Activated CD4-positive, alpha-beta T cell treated with anti-CD3 and anti-CD28 coated beads for 36 hours (primary cell): ENCODE results near the gene CLASP1. TPM values are rescaled to one million over a fixed set of nuclear protein-coding genes. Genes with fewer than 3 reads are reported as not detected.
A peak's percentile ranks its signal among the peaks of the same experiment; 100 is the strongest.
"Not testable (repeated sequence)": the region's sequence is repeated elsewhere in the genome, so short reads cannot be mapped to it uniquely, and the experiment has no call there.

Experiments used
- ATAC-seq: fragments of 200-7000 bp; cut with Tn5 transposase; one replicate; pipeline ENCODE4 v1.10.0; 2021; ENCODE audit warnings: mild to moderate bottlenecking, moderate library complexity
- CTCF ChIA-PET: fragments of 350-600 bp; sonication (Branson Sonifier 250); formaldehyde crosslinking; loops from one replicate; lab custom pipeline; 2021; ENCODE audit warnings: antibody characterized with exemption; lab: Charles Lee
- POLR2A ChIA-PET: fragments of 350-600 bp; sonication (Branson Sonifier 250); formaldehyde crosslinking; loops from one replicate; lab custom pipeline; 2021; ENCODE audit warnings: antibody characterized with exemption, inconsistent platforms; lab: Charles Lee
- DNase-seq: peaks from one replicate; pipeline ENCODE4 v3.0.0-alpha.2; 2020
- H3K27ac Mint-ChIP-seq: one replicate; pipeline ENCODE4 v1.8.0; 2021; ENCODE audit warnings: mixed read lengths
- H3K27me3 Mint-ChIP-seq: one replicate; pipeline ENCODE4 v1.8.0; 2021; ENCODE audit warnings: mixed read lengths
- H3K36me3 Mint-ChIP-seq: one replicate; pipeline ENCODE4 v1.8.0; 2021; ENCODE audit warnings: low read depth, mixed read lengths
- H3K4me1 Mint-ChIP-seq: one replicate; pipeline ENCODE4 v1.8.0; 2021; ENCODE audit warnings: mixed read lengths
- H3K4me3 Mint-ChIP-seq: one replicate; pipeline ENCODE4 v1.8.0; 2021; ENCODE audit warnings: mild to moderate bottlenecking, moderate library complexity, mixed read lengths
- H3K9me3 Mint-ChIP-seq: one replicate; pipeline ENCODE4 v1.8.0; 2021; ENCODE audit warnings: low read depth, mixed read lengths
- intact Hi-C, 2 experiments: fragments of 100-400 bp; cut with DNase I in 1 of 2; cut with micrococcal nuclease in 1 of 2; formaldehyde crosslinking; loops; one replicate each; pipeline versions ENCODE4 v1.14.2 to v1.15.1; 2022 to 2024; cut with DNase I, micrococcal nuclease
- total RNA-seq, 2 experiments: library from RNA; stranded (reverse); gene quantifications; one replicate each; pipeline ENCODE4 v1.2.3, GENCODE V29; 2021

Gene CLASP1
- total RNA-seq, 2 experiments from 2014 or later, result 56.8 to 75.6 TPM

DNA sequence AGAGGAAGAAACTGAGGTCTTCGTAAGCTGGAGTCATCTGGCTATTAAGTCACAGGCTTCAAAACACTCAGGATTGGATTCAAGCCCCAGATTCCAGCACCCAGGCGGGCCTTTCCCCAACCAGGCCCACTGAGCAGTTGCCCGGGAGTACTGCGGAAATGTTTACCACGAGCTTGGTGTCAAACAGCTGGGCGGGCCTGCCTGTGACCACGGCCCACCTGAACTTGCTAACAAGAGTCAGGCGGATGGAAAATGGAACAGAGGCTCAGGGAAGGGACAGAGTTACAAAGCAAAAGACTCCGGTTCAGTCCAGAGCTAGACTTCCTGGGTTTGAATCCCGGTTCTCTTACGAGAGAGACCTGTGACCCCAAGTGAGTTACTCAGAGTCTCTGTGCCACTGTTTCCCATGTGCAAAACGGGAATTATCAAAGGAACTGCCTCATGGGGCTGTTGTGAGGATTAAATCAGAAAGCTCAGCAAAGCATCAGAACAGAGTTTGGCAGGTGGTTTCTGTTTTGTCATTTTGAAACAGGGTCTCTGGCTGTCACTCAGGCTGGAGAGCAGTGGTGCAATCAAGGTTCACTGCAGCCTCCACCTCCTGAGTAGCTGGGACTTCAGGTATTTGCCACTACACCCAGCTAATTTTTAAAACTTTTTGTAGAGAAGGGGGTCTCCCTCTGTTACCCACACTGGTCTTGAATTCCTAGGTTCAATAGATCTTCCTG is 315.3 kb downstream of the CLASP1 start:
- ATAC-seq (peak; percentile 55), DNase-seq (no peak)
- H3K36me3 Mint-ChIP-seq, result peaks cover 4% of the 10 kb centered on the region
- intact Hi-C loops, result no loop called here
- ChIA-PET CTCF (interaction anchor here (0.6 to 1.0 kb wide), 3 partner anchors 21 to 249 kb away, joined by 3 read pairs; no protein-coding TSS in a partner anchor), POLR2A (no interaction called here)
- H3K9me3 Mint-ChIP-seq, result no peaks in the 10 kb centered on the region
- peaks cover 2% of the 10 kb centered on the region for H3K27me3 Mint-ChIP-seq
- H3K4me1 Mint-ChIP-seq, result no peaks in the 10 kb centered on the region
- H3K27ac Mint-ChIP-seq, result no peak overlapping the region
- no peak overlapping the region for H3K4me3 Mint-ChIP-seq

DNA sequence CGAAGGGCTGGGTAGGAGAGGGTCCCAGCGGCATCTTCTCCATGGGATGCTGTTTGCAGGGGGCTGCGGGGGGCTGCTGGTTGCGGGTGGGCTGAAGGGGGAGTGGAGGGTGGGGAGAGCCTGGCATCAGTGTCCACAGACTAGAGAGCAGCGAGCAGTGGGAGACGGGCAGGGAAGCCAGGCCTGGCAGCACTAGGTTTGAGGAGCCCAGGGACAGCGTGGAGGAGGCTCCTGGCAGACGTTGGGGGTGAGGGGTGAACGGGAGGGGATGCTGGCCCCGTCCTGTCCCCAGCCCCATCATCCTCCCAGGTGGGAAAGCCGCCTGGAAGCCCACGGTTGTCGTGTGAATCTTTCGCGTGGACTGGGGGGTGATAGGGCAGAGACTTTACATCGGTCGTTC is 316.0 kb downstream of the CLASP1 start:
- Mint-ChIP-seq H3K4me1 (no peaks in the 10 kb centered on the region), H3K27ac (no peak overlapping the region), H3K36me3 (no peaks in the 10 kb centered on the region), H3K27me3 (peaks cover 2% of the 10 kb centered on the region), H3K9me3 (no peaks in the 10 kb centered on the region), H3K4me3 (no peak overlapping the region)
- ATAC-seq (no peak), DNase-seq (no peak)
- ChIA-PET CTCF (no interaction called here), POLR2A (no interaction called here)
- intact Hi-C loops, result no loop called here

DNA sequence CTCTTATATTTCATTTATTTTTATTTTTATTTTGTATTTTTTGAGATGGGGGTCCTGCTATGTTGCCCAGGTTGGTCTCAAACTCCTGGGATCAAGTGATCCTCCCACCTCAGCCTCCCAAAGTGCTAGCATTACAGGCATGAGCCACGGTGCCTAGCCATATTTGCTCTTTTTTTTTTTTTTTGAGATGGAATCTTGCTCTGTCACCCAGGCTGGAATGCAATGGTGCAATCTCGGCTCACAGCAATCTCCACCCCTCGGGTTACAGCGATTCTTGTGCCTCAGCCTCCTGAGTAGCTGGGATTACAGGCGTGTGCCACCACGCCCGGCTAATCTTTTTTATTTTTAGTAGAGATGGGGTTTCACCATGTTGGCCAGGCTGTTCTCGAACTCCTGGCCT is 317.9 kb downstream of the CLASP1 start:
- H3K36me3 Mint-ChIP-seq, CTCF ChIA-PET, ATAC-seq: not testable (repeated sequence)

DNA sequence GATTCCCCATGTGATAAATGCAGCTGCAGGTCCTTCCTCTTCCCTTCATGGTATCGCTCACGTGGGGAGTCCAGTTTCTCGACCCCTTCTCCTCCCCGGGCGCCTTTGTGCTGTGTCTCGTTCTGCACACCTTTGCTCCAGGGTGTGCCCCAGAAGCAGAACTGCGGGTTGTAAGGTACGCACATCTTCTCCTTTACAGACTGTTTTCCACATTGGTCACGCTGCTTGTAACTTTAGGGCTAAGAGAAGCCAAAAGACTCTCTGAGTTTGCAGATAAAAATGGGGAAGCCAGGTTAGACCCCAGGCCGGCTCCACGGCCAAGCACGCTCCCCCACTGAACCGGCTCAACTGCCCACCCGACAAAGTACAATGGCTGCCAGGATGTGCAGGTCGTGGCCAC is 318.3 kb downstream of the CLASP1 start:
- Mint-ChIP-seq H3K9me3 (no peaks in the 10 kb centered on the region), H3K4me3 (no peak overlapping the region), H3K27me3 (peaks cover 5% of the 10 kb centered on the region), H3K27ac (no peak overlapping the region), H3K36me3 (no peaks in the 10 kb centered on the region), H3K4me1 (no peaks in the 10 kb centered on the region)
- CTCF ChIA-PET, result no interaction called here
- DNase-seq (no peak), ATAC-seq (no peak)
- intact Hi-C loops, result no loop called here
- POLR2A ChIA-PET, result no interaction called here

More for the DNA sequence above, 317.9 kb downstream of the CLASP1 start:
- H3K9me3 Mint-ChIP-seq, POLR2A ChIA-PET, DNase-seq, H3K4me3 Mint-ChIP-seq, H3K4me1 Mint-ChIP-seq, intact Hi-C loops, H3K27ac Mint-ChIP-seq, H3K27me3 Mint-ChIP-seq: not testable (repeated sequence)

DNA sequence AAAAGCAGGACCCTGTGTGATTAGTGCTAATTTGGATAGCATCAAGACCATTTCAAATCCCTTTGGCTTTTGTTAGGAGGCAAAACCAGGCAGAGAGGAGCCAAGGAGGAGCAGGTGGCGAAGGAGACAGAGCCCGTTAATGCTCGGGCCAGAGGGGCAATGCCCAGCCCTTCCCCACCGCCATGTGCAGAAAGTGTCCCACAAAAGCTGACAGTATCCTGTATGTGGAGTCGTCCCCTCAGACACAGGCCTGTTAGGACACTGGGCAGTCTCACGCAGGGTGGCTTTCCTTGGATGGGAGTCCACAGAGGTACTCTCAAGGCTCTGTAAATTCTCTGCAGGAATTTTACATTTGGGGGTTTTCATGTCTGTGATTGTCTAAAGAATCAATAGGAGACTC is 319.5 kb downstream of the CLASP1 start:
- DNase-seq (no peak), ATAC-seq (no peak)
- Mint-ChIP-seq H3K4me3 (no peak overlapping the region), H3K27ac (no peak overlapping the region), H3K4me1 (no peaks in the 10 kb centered on the region), H3K36me3 (no peaks in the 10 kb centered on the region), H3K27me3 (peaks cover 7% of the 10 kb centered on the region), H3K9me3 (no peaks in the 10 kb centered on the region)
- ChIA-PET CTCF (no interaction called here), POLR2A (no interaction called here)
- intact Hi-C loops, result loop anchor here in 1 of 2 experiments (10.0 kb wide), 1 partner anchor 235 kb away; no protein-coding TSS in a partner anchor

DNA sequence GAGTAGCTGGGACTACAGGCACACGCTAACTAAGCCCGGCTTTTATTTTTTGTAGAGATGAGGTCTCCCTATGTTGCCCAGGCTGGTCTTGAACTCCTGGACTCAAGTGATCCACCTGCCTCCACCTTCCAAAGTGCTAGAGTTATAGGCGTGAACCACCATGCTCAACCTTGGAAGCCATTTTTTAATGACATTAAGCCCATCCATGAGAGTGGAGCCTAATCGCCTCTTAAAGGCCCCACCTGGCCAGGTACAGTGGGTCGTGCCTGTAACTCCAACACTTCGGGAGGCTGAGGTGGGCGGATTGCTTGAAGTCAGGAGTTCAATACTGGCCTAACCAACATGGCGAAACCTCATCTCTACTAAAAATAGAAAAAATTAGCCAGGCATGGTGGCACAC is 322.6 kb downstream of the CLASP1 start:
- no peaks in the 10 kb centered on the region for H3K36me3 Mint-ChIP-seq
- DNase-seq, result no peak
- no peak for ATAC-seq
- POLR2A ChIA-PET, result no interaction called here
- H3K27me3 Mint-ChIP-seq, result peaks cover 7% of the 10 kb centered on the region
- no peak overlapping the region for H3K4me3 Mint-ChIP-seq
- intact Hi-C loops, result loop anchor here in 1 of 2 experiments (10.0 kb wide), 1 partner anchor 232 kb away; no protein-coding TSS in a partner anchor
- no peak overlapping the region for H3K27ac Mint-ChIP-seq
- CTCF ChIA-PET, result no interaction called here
- no peaks in the 10 kb centered on the region for H3K4me1 Mint-ChIP-seq
- no peaks in the 10 kb centered on the region for H3K9me3 Mint-ChIP-seq

DNA sequence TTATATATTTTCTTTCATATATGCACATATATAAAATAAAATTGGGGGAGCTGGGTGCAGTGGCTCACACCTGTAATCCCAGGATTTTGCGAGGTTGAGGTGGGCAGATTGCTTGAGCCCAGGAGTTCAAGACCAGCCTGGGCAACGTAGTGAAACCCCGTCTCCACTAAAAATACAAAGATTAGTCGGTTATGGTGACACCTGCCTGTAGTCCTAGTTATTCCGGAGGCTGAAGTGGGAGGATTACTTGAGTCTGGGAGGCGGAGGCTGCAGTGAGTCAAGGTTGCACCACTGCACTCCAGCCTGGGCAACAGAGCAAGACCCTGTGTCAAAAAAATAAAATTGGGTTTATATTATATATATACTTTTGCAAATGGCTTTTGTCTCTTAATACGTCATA is 324.7 kb downstream of the CLASP1 start:
- no peak for ATAC-seq
- Mint-ChIP-seq H3K4me1 (no peaks in the 10 kb centered on the region), H3K4me3 (no peak overlapping the region), H3K27ac (no peak overlapping the region), H3K27me3 (peaks cover 5% of the 10 kb centered on the region), H3K36me3 (no peaks in the 10 kb centered on the region), H3K9me3 (no peaks in the 10 kb centered on the region)
- ChIA-PET CTCF (no interaction called here), POLR2A (no interaction called here)
- DNase-seq, result no peak
- intact Hi-C loops, result loop anchor here in 1 of 2 experiments (10.0 kb wide), 1 partner anchor 230 kb away; no protein-coding TSS in a partner anchor

DNA sequence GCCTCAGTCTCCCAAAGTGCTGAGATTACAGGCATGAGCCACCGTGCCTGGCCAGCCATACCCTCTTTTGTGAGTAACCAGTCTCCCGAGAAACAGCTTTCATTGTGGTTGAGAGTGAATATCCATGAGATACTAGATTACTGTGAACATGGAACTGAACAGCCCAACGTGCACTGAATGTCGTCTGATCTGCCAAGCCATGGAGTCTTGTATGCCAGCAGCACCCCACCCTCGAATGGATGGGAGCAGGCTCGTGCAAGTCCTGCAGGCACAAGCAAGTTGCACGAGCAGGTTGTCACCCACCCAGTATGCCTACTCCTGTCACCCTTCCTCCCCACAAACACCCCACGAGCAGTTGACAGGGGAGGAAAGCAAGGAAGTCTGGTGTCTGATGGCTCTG is 327.8 kb downstream of the CLASP1 start:
- no peak for ATAC-seq
- DNase-seq, result no peak
- intact Hi-C loops, result loop anchor here in 1 of 2 experiments (10.0 kb wide), 1 partner anchor 227 kb away; no protein-coding TSS in a partner anchor
- POLR2A ChIA-PET, result no interaction called here
- Mint-ChIP-seq H3K9me3 (no peaks in the 10 kb centered on the region), H3K4me3 (no peak overlapping the region), H3K27ac (no peak overlapping the region), H3K27me3 (peaks cover 5% of the 10 kb centered on the region), H3K4me1 (no peaks in the 10 kb centered on the region), H3K36me3 (no peaks in the 10 kb centered on the region)
- CTCF ChIA-PET, result interaction anchor here (0.9 kb wide), 1 partner anchor 978 kb away, joined by 3 read pairs; no protein-coding TSS in a partner anchor

DNA sequence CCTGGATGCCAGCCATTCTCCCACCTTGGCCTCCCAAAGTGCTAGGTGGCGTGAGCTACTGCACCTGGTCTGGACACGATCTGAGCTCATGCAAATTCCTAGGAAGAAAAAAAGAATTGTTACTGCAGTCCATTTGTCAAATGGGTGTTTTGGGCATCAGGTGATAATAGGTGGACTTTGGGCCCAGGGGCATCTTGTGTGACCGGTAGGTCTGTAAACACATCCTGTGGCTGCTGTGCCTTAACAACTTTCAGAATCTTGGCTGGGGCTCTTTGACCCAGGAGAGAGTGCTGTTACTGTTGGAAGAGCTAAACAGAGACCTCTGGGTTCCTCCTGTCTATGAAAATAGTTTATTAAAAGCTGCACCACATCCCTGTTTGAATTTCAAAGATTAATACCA is 329.3 kb downstream of the CLASP1 start:
- CTCF ChIA-PET, result interaction anchor here (0.9 to 1.3 kb wide), 3 partner anchors 12 to 240 kb away, joined by 3 read pairs; no protein-coding TSS in a partner anchor

DNA sequence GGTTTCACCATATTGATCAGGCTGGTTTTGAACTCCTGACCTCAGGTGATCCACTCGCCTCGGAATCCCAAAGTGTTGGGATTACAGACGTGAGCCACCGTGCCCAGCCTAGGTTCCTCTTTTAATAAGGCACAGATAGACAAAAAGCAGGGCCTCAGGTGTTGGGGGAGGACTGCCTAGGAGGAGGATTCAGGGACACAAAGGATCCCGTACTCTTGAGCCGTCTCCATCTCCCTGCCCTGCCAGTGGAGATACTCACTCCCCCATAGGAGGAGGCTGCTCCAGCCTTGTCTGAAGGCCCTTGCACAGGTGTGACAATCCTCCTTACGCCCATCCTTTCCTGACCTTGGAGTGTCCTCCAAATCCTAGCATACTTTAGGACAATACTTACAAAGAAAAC is 332.3 kb downstream of the CLASP1 start:
- intact Hi-C loops, result no loop called here

More for the DNA sequence above, 329.3 kb downstream of the CLASP1 start:
- intact Hi-C loops, result loop anchor here in 1 of 2 experiments (10.0 kb wide), 1 partner anchor 225 kb away; no protein-coding TSS in a partner anchor
- Mint-ChIP-seq H3K27me3 (no peaks in the 10 kb centered on the region), H3K36me3 (no peaks in the 10 kb centered on the region), H3K9me3 (no peaks in the 10 kb centered on the region), H3K27ac (no peak overlapping the region), H3K4me1 (no peaks in the 10 kb centered on the region), H3K4me3 (no peak overlapping the region)
- DNase-seq, result no peak
- POLR2A ChIA-PET, result no interaction called here
- no peak for ATAC-seq

DNA sequence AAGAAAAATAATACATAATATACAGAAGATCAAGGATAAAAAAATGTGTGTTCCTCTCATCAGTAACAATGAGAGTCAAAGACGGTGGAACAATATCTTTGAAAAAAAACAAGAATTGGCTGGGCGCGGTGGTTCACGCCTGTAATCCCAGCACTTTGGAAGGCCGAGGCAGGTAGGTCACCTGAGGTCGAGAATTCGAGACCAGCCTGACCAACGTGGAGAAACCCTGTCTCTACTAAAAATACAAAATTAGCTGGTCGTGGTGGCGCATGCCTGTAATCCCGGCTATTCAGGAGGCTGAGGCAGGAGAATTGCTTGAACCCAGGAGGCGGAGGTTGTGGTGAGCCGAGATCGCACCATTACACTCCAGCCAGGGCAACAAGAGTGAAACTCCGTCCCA is 335.6 kb downstream of the CLASP1 start:
- H3K27ac Mint-ChIP-seq, H3K36me3 Mint-ChIP-seq, ATAC-seq, POLR2A ChIA-PET, intact Hi-C loops, H3K9me3 Mint-ChIP-seq, H3K4me1 Mint-ChIP-seq, DNase-seq, CTCF ChIA-PET, H3K27me3 Mint-ChIP-seq, H3K4me3 Mint-ChIP-seq: not testable (repeated sequence)

More for the DNA sequence above, 332.3 kb downstream of the CLASP1 start:
- no peak overlapping the region for H3K27ac Mint-ChIP-seq
- no peaks in the 10 kb centered on the region for H3K9me3 Mint-ChIP-seq
- H3K36me3 Mint-ChIP-seq, result no peaks in the 10 kb centered on the region
- DNase-seq (no peak), ATAC-seq (no peak)
- CTCF ChIA-PET, result interaction anchor here (0.6 kb wide), 1 partner anchor 536 kb away, joined by 5 read pairs; no protein-coding TSS in a partner anchor
- POLR2A ChIA-PET, result no interaction called here
- H3K4me1 Mint-ChIP-seq, result no peaks in the 10 kb centered on the region
- H3K27me3 Mint-ChIP-seq, result peaks cover under 1% of the 10 kb centered on the region
- no peak overlapping the region for H3K4me3 Mint-ChIP-seq

DNA sequence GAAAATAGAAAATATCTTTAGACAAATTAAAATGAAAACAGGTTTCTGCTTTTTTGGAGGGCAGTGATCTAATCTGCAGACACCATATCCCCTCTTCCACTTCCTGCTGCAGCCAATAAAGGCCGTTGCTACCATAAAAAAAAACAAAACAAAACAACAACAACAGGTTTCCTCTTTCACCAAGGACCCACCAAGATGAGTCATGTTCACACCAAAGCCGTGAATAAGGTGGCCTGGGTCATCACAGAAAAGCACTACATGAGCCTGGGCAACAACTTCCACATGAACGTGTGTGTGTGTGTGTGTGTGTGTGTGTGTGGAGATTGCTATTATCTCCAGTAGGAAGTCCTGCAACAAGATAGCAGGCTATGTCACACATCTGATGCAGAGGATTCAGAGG is 339.5 kb downstream of the CLASP1 start:
- Mint-ChIP-seq H3K4me3 (no peak overlapping the region), H3K36me3 (no peaks in the 10 kb centered on the region), H3K9me3 (no peaks in the 10 kb centered on the region), H3K27ac (no peak overlapping the region), H3K27me3 (peaks cover 29% of the 10 kb centered on the region), H3K4me1 (no peaks in the 10 kb centered on the region)
- ChIA-PET POLR2A (no interaction called here), CTCF (no interaction called here)
- ATAC-seq (no peak), DNase-seq (no peak)
- intact Hi-C loops, result no loop called here
